Lower lobe of right lung (tissue), 2 donors: ENCODE data around the gene PPARGC1A. TPM values are rescaled to one million over a fixed set of nuclear protein-coding genes. Genes with fewer than 3 reads are reported as not detected.

Experiments
- ATAC-seq, 2 donors: fragments of 200-7000 bp; cut with Tn5 transposase; one replicate each; pipeline ENCODE4 v1.9.1; 2020 to 2022; ENCODE audit warnings: mild to moderate bottlenecking in 2 of 2, moderate library complexity in 2 of 2
- DNase-seq: peaks from one replicate; pipeline ENCODE4 v3.0.0-alpha.2; 2020
- H3K27ac ChIP-seq: fragments of 200-600 bp; one replicate; pipeline ENCODE4 v1.8.0; 2022
- H3K27me3 ChIP-seq: fragments of 200-600 bp; one replicate; pipeline ENCODE4 v1.8.0; 2022; ENCODE audit warnings: low read depth
- H3K36me3 ChIP-seq: fragments of 200-600 bp; one replicate; pipeline ENCODE4 v1.8.0; 2022; ENCODE audit warnings: mild to moderate bottlenecking
- H3K4me1 ChIP-seq: fragments of 200-600 bp; one replicate; pipeline ENCODE4 v1.8.0; 2022
- H3K4me3 ChIP-seq: fragments of 200-600 bp; one replicate; pipeline ENCODE4 v1.8.0; 2022; ENCODE audit warnings: mild to moderate bottlenecking
- H3K9me3 ChIP-seq: fragments of 200-600 bp; one replicate; pipeline ENCODE4 v1.8.0; 2022
- CTCF ChIP-seq: fragments of 200-600 bp; IDR thresholded peaks from one replicate; pipeline ENCODE4 v1.8.0; 2022; ENCODE audit warnings: antibody characterized with exemption, mild to moderate bottlenecking
- intact Hi-C: fragments of 100-400 bp; cut with DNase I; formaldehyde crosslinking; loops from one replicate; pipeline ENCODE4 v1.11.0; 2022
- total RNA-seq: library from RNA; stranded (reverse); fragmentation: NEBNext Ultra II Directional; extraction: Animal tissue kit (Norgen Biotek cat#: 25700); gene quantifications from one replicate; pipeline ENCODE4 v1.2.1, GENCODE V29; 2021
- donor health status: DM: no; HTN: yes; CAD: no; lungs with severe emphysema.

The PPARGC1A gene
- total RNA-seq, 1 donor from 2014 or later: 10.5 TPM

GRCh38 chr4:23773884-23774636 lies 115.8 kb downstream of the PPARGC1A start:
- TF ChIP-seq CTCF: no peak
- ATAC-seq: no peak

GRCh38 chr4:23770011-23770410 lies 119.8 kb downstream of the PPARGC1A start:
- no peak for ATAC-seq

More at GRCh38 chr4:23773884-23774636, 115.8 kb downstream of the PPARGC1A start:
- Histone ChIP-seq H3K4me1 (no peaks in the 10 kb centered on the region), H3K27me3 (no peaks in the 10 kb centered on the region), H3K4me3 (no peak overlapping the region), H3K9me3 (no peaks in the 10 kb centered on the region), H3K27ac (no peak overlapping the region), H3K36me3 (no peaks in the 10 kb centered on the region)
- intact Hi-C loops: no loop called here
- DNase-seq: no peak

GRCh38 chr4:23769406-23769805 lies 120.4 kb downstream of the PPARGC1A start:
- DNase-seq: no peak
- TF ChIP-seq CTCF: no peak
- no peak for ATAC-seq
- intact Hi-C loops: no loop called here
- Histone ChIP-seq H3K27me3 (no peaks in the 10 kb centered on the region), H3K9me3 (no peaks in the 10 kb centered on the region), H3K4me3 (no peak overlapping the region), H3K4me1 (no peaks in the 10 kb centered on the region), H3K36me3 (no peaks in the 10 kb centered on the region), H3K27ac (no peak overlapping the region)

More at GRCh38 chr4:23770011-23770410, 119.8 kb downstream of the PPARGC1A start:
- intact Hi-C loops: no loop called here
- H3K36me3 ChIP-seq: no peaks in the 10 kb centered on the region
- DNase-seq: no peak
- no peaks in the 10 kb centered on the region for H3K27me3 ChIP-seq
- H3K4me3 ChIP-seq: no peak overlapping the region
- no peak for TF ChIP-seq CTCF
- H3K4me1 ChIP-seq: no peaks in the 10 kb centered on the region
- no peak overlapping the region for H3K27ac ChIP-seq
- no peaks in the 10 kb centered on the region for H3K9me3 ChIP-seq

DNA sequence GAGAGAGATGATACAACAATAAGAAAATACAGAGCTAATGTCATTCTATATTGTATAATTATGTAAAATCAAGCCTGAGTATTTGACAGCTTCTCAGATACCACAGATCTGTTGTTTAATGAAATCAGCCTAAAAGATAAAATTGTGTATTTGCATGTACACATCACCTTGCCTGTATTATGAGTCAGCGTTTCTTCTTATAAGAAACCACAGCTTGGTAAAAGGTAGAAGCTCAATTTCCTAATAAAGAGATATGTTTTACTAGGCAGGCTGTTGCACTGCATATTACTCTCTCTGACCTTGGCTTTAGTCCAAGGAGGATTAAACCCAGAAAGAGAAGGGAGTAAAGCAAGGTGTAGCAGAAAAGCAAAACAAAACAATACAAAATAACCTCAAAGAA lies 121.3 kb downstream of the PPARGC1A start:
- Histone ChIP-seq H3K9me3 (no peaks in the 10 kb centered on the region), H3K4me1 (no peaks in the 10 kb centered on the region), H3K4me3 (no peak overlapping the region), H3K36me3 (no peaks in the 10 kb centered on the region), H3K27ac (no peak overlapping the region), H3K27me3 (no peaks in the 10 kb centered on the region)
- DNase-seq (no peak), ATAC-seq (no peak)
- TF ChIP-seq CTCF: no peak
- intact Hi-C loops: no loop called here

GRCh38 chr4:23766344-23766743 lies 123.5 kb downstream of the PPARGC1A start:
- DNase-seq (no peak), ATAC-seq (no peak)
- no peak overlapping the region for H3K4me3 ChIP-seq
- no peak overlapping the region for H3K27ac ChIP-seq
- no peaks in the 10 kb centered on the region for H3K27me3 ChIP-seq
- no peaks in the 10 kb centered on the region for H3K4me1 ChIP-seq
- intact Hi-C loops: no loop called here
- no peaks in the 10 kb centered on the region for H3K9me3 ChIP-seq
- H3K36me3 ChIP-seq: no peaks in the 10 kb centered on the region
- no peak for TF ChIP-seq CTCF
